HG03108 (cell line): ENCODE measurements around the gene DLX1.

Experiments
- ATAC-seq: cut with Tn5 transposase; IDR thresholded peaks from one replicate; pipeline ENCODE4 v1.9.1; 2021; ENCODE audit warnings: moderate library complexity; ENCODE audit not compliant: unreplicated experiment

Gene DLX1

DNA sequence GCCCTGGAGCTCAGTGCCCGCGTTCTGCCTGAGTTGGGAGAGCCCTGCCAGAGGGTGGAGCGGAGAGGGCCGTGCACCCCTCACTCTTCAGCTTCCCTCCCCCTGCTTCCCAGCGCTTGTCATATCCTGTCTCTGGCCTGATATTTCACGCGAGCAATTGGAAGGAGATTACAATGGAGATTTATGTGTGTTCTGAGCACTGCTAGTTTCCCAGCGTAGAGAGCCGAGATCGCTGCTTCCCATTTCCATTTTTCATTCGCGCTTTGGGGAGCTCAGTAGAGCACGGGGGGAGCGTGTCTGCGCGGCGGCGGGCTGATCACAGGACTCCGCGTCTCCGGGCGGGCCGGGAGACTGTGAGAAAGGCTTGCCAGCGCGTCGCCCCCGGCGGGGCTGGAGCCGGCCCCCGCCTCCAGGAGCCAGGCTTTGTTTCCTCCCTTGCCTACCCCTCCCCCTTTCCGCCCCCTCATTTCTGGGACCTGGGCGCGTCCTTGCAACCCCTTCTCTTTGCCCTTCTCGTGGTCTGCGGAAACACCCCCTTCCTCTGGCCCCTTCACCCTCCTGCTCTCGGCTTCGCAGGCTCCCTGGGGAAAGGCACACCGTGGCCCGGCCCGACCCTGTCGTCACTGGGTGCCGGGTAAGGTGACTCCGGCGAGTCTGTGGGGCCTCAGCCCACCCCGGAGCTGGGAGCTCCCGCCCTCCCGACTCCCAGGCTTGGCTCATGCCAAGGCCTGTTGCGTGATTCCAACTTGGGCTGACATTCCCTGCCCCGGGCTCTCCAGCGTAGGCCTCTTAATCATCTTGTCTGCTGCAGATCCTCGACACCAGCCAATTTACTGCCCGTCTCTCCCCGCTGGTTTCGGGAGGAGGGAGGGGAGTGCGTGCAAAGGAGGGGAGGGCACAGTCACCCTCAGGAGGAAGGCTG, 11.6 kb downstream of the DLX1 start:
- ATAC-seq: no peak

DNA sequence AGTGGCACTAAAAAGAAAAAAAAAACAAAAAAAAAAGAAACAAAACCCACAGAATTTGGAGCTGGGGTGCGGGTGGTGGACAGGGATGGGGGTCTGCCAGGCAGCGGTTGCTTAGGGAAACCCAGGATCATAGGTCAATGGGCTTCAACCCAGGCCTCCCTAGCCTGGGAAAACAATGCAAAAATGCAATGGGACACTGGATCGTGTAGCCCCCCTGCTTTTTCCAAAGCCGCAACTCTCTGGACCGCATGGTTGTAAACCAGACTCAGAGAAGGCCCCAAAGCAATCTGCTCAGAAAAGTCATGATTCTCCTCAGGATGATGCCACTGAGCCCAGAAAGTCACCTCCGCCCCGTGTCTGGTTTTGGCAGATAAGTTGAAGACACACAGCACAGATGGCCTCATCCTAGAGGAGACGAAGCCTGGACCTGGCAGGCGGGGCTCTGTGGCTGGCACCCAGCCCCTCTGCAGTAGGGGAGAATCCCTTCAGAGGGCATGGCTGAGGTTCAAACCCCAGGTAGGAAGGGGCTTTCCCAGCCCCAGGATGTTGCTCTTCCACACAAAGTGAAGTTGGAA, 12.3 kb downstream of the DLX1 start:
- ATAC-seq: no peak

DNA sequence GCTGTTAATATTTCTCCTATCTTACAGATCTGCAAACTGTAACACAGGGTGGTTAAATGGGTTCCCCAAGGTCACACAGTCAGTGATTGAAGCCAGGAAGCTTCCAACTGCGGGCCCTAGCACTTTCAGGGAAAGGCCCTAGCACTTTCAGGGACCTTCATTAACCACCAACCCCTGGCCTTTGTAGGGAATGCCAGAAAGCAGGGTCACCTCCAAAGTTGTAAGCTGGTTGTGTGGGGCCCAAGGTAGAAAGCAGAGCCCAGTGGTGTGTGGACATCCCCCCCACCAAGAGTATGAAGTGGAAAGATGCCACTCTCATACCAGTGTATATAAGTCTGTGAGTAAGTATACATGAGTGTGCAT, 13.0 kb downstream of the DLX1 start:
- no peak for ATAC-seq

DNA sequence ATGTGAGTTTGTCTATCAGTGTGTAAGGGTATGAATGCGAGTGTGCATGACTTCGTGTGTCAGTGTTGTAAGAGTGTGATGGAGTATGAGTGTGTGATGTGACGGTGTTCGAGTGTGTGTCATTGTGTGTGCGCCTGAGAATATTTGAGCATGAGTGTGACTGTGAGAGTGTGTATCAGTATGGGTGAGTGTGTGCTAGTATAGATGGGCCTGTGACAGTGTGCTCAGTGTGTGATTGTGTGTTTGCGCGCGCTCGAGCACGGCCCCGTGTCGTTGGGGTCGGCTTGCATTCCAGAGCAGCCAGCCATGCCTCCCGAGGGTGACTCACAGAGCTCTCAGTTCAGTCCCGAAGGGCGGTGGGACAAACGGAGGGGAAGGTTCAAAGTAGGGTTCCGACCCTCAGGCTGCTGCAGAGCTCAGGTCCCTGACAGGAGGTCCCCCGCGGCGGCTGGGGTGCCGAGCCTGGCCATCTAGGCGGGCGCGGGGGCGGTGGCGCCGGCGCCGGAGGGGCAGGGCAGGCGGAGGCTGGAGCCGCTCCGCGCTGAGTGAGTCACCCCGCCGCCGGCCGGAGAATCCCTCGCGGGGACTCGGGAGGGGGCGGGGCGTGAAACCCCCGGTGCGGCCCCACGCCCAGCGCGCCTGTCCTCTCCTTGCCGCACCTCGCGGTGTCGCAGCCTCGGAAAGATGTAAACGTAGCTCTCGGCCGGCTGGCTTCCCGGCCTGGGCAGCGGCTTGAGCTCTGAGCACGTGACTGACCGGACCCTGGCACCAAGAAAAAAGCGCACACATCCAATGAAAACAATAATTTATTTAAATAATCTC, 13.6 kb downstream of the DLX1 start:
- ATAC-seq: no peak

DNA sequence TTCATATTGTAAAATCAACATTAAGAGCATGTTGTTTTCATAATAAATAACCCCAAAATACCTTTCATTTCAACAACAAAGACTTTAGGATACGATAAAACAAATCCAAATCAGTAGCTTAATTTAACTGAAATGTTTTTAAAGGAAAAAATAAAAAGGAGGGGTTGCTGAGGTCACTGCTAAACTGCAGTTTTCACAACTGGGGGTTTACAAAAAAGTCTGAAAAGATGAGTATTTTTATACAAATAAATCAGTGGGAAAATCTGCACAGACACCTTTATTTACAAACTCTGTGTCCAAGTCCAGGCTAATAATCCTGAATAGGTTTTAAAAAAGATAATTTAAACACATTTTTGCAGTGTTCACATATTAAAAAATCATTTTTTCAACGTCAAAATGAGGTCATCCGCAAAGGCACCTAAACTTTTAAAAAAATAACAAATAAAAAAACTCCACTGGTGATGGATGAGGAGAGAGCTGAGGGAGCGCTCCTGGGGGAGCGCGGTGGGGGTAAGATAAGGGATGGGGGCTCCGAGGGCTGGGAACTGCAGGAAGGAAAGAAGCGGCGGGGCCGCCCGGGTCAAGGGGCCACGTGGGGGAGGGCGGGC, 14.3 kb downstream of the DLX1 start:
- ATAC-seq: no peak

DNA sequence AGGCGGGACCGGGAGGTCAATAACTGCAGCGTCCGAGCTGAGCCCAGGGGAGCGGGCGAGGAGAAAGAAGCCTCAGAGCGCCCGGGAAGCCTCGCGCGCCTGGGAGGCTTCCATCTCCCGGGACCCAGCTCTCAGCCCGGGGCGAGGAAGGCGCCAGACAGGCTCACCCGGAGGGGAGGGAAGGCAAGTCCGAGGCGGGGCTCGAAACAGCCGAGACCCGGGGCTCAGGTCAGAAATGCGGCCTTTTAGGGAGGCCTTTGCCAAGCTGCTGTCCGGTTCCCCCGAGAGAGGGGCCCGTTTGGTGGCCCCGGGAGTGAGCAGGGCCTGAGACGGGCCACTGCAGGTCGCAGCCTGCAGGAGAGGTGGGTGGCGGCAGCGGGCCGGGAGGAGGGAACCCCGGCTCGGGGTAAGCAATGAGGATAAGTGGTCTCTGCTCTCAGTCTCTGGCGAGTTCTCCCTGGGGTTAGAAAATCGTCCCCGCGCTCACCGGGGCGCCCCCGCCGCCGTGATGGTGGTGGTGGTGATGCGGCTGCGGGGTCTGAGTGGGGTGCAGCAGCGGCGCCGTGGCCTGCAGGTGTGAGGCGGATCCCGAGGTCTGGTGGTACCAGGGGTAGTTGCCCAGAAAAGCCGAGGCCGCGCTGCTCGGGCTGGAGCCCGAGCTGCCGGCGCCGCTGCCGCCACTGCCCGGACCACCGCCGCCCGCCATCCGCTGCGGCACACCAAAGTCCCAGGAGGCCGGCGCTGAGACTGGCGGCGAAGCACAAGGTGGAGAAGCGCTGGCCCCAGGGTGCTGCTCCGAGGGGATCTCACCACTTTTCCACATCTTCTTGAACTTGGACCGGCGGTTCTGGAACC, 15.0 kb downstream of the DLX1 start:
- no peak for ATAC-seq

DNA sequence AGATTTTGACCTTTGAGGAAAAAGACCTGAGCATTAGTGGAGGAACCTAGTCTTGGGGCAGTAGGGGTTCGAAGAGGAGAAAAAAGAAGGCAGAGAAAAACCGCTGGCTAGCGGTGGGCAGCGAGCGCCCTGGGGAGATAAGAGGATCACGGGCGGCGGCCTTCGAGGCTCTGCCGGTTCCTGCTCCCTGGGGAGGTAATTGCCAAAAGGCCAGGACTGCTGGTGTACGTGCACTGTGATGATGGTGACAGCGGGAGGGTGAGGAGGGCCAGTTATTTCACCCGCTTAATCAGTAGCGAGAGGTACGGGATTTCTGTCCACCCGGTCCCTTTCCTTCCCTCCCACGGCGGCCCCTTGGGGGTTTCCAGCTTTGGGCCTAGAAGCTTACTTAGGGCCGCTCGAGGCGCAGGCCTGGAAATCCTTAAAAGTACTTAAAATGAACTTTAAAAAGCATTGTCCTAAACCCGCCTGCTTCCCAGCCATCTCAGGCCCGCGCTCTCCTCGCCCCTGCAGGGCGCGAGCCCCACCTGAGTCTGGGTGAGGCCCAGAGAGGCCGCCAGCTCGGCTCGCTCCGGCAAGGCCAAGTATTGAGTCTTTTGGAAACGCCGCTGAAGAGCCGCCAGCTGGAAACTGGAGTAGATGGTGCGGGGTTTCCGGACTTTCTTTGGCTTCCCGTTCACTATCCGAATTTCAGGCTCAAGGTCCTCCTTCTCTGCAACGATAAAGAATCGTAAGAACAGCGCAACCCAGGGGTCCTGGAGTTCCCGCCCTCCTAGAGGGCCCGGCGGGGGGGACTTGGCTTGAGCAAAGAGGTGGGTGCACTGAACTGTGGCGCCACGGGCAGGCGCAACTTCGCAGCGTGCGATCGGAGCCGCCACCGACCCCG, 15.9 kb downstream of the DLX1 start:
- no peak for ATAC-seq

DNA sequence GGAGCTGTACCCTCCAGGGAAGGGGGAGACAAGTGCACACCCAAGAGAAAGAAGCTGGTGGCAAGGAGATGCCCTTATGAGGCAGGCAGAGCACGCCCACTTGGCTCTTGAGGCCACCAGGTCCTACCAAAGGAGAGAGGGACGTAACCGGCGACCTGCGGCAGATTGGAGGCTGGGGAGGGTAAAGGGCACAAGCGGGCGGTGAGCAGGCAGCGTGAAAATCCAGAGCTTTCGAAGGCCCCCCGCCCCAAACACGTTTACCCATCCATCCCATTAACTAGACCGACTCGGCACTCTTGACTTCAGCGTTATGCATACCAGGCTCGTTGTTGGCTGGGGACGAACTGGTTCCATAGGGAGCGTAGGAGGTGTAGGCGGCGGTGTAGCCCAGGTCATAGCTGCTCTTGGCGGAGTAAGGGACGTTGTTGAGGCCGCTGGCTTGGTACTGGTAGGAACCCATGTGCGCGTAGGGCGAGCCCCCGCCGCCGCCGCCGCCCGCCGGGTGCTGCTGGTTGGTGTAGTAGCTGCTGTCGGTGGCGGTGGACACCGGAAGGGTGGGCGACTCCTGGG, 16.6 kb downstream of the DLX1 start:
- ATAC-seq: no peak

DNA sequence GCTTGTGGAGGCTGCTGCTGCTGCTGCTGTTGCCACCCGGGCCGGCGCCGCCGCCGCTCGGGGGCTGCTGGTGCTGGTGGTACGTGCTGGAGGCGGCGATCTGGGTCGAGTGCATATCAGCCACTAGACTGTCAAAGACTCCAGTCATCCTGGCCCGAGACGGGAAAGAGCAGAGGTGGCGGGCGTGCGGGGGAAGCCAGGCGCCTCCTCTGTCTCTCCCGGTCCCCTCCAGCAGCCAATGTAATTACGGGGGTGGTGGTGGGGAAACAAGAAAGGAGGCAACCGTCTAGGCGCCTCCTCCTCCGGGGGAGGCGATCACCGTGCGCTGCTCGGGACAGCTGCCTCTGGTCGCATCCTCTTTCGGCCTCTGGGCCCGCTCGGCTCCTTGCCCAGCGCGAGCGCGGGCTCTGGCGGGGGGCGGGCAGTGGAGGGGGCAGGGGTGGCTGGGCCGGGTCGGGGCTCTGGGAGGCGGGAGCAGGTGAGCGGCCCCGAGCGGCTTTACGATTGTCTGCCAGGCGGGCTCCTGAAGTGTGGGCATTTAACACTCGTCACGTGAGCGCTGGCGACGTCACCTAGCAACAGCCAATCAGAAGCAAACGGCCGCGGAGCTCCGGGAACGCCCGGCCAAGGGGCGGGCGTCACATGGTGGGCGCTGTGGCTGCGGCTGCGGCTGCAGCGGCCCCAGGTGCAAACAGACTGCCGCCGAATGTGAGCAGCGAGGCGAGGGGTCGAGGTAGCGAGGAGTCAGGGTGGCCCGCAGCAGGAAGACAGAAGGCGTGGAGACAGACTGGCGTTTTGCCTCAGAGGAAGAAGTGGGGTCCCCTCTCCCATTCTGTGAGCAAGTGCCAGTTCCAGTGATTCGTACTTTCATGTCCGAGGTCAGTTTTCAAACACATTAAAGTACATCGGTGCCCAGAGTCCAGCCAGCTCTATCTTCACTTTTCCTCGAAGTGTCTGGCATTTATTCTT, 17.4 kb downstream of the DLX1 start, which contains the start of gene DLX2:
Gene DLX2, minus strand, starts transcription at position 510 of the 969 bp plus-strand sequence. Its CDS starts 362 bp downstream, at position 148.
- peak; percentile 47 for ATAC-seq

DNA sequence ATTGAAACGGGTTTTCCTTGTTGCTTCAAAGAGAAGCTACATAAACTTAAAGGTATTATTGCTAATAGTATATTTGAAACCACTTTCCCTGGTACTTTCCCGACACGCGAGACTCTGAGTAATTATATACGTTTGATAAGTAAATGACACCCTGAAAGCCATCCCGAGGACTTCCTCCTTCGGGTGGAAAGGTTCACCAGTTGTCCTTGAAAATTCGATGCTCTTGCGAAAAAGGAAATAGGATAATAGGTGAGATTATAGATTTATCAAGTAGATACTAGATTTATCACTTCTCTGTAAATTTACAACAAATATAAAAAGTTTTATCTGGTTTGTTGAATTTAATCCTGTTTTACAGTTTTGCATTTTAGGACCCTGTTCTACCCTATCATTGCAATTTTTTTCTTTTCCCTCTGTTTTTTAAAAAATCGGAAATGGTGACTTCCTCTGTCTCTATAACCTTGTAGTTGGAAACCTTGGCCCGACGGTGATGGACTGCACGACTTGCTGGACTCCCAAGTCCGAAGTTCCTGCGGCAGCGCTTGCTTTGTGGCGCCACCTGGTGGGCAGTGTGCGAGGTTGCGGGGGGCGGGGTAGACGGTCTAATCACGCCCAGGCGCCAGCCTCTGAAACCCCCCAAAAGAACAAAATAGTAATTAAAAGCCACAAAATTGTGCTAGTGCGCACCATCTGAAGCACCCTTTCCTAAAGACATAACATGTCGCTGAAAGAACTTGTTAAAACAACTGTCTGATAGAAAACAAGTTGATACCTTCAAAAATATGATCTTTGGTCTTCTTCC, 18.4 kb downstream of the DLX1 start:
- peak; percentile 27 for ATAC-seq

DNA sequence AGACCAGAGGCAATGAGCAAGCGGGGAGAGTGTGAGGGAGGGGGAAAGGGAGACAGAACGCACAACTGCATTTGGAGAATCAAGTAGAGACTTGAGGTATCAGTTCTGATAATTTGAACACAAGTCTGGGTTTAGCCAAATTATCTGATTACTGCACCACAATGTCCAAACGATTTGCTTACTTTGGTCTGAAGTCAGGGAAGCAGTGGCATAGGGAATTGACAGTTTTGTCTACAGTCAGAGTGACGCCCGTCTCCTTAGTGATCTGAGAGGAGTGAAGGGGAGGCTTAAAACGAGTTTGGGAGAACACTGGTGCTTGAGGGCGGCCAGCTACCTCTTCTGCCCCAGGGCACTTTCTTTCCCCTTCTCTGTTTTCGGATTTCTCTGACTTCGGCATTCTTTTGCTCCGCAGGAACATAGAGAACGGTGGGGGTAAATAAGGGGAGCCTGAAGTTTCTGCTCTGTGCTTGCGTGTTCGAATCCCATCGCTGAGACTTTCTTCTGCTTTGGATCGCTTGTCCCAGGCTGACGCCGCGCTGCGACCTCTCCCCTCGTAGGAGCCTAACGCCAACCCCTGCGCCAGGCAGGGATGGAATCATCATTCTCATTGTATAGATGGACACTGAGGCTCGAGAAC, 20.3 kb downstream of the DLX1 start:
- no peak for ATAC-seq

DNA sequence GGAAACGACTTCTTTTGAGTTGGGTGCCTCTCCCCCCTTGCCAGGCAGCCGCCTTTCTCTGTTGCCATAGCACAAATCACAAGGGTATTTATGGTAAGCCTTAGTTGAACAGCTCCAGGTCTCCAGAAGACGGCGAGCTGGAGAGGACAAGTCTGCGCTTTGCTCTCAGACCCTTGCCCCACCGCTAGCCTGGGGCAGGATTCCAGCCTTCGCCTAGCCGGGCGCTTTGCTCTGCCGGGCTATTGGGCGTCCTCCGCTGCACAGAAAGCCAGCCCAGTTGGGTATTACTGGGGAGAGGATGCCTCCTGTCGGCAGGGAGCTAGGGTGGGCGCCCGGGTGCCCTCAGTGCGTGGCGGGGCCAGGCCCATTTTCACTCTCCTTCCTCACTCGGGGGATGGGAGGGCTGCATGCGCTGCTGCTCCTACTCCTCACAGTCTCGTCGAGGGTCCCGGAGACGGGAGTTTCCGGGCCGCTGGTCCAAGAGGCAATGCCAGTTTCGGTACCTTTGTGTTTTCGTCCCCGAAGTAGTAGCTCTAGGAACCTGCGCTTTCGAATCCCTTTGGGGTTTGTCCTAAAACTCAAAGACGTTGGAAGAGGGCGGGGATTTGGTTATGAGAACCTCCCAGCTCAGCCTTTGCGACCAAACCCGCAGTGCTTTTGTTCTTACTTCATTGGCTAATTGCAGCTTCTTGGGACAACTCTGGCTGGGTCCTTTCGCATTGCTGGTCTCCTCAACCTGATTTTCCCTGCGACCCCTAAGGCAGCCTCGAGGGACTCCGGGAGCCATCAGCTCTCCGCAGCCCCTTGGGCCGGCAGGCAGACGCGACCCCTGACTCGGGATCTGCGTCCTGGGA, 21.0 kb downstream of the DLX1 start:
- no peak for ATAC-seq

DNA sequence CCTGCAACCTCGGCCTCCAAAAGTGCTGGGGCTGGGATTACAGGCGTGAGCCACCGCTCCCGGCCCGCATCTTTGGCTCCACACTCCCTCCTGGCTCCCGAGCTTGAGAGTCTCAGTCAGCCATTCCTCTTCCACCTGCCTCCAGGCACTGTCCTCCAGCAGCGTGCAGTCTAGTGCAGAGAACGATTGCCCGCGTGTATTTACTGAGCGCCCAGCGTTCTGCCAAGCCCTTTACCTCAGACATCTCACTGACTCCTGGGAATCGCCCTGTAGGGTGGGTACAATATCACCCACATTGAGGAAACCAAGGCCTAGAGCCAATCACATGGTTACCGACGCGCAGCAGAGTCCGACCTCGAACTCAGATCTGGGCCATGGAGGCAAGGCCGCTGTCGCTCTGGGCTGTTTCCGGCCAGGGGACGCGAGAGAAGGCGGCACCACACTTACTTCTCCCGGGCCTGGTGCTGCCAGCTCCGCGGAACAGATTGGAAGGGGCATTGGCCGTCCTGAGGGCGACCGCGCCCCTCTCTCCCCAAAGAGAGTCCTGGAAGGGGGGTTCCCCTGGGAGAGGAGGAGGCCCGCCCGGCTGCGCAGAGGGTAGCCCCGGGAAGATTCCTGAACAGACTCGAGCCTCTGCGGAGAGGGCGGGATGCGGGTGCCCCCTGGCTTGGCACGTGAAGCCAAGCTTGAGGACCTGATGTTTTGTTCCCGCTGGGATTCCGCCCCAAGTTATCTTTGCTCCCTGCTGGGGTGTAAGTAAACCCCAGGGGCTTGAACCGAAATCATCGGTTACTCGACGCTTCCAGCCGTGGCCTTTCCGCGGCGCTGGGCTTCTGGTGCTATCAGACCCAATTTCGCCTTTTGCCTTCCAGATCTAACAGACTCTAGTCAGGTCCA, 22.6 kb downstream of the DLX1 start:
- ATAC-seq: no peak

DNA sequence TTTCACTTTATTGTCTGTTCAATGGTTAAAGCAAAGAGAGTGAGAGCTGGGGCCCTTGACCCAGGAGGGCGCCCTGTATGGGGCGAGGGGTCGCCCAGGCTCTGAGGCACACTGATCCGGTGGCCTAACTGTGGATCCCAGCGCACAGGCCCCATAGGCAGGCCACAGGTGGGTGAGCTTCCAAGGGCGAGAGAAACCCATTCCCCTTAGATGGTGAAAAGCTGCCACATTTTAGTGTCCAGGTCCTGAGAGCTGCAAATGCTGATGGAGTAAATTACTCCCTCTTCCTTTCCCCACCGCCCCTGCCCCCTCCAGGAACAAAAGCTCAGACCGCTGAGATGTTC, 23.3 kb downstream of the DLX1 start:
- no peak for ATAC-seq
